ENCODE results near the gene APOL4.

- TF ChIP-seq POLR2A (IDR thresholded peaks at IDR 0.05) (no peak), CTCF (IDR thresholded peaks at IDR 0.05) (no peak)
Measured at GRCh38 chr22:36171941-36172340, 29.7 kb downstream of the APOL4 start.
